ENCODE measurements around the gene CAPN12. TPM values are rescaled to one million over a fixed set of nuclear protein-coding genes. Genes with fewer than 3 reads are reported as not detected.

The CAPN12 gene
- total and polyA plus RNA-seq, 4 donors: 2.0 to 17.8 (median 6.0) TPM

- Histone ChIP-seq H3K9me3 (ENCODE audit: control insufficient read depth in 4 of 4, insufficient read depth in 3 of 4, low read length in 3 of 4) (no peaks in the 10 kb centered on the region), H3K9ac (ENCODE audit: insufficient read depth in 1 of 2, low read length in 2 of 2) (no peak overlapping the region), H3K36me3 (ENCODE audit: control insufficient read depth in 4 of 4, insufficient read depth in 4 of 4, low read length in 4 of 4) (peaks cover 2 to 85% (median 33%) of the 10 kb centered on the region in 4 donors), H3K4me3 (no peak overlapping the region), H3K4me1 (ENCODE audit: control insufficient read depth in 5 of 5, insufficient read depth in 5 of 5, low read length in 5 of 5) (peaks cover 0 to 27% (median 21%) of the 10 kb centered on the region in 5 donors), H3K27ac (ENCODE audit: low read depth in 1 of 2, low read length in 1 of 2) (peak overlapping the region; percentile 22 to 43), H3K27me3 (ENCODE audit: control insufficient read depth in 3 of 3, insufficient read depth in 3 of 3, low read length in 2 of 3) (no peaks in the 10 kb centered on the region)
- DNase-seq: peak; percentile 84 to 92 (median 84)
- no peak for ATAC-seq (ENCODE audit: insufficient read depth, low FRiP score)
- no peak for TF ChIP-seq CTCF (IDR thresholded peaks at IDR 0.05; ENCODE audit: control extremely low read depth, extremely low read depth)
- 75 to 90% methylated on average over 16 to 19 of the region's 19 CpGs for WGBS, 2 donors
Measured at GRCh38 chr19:38713227-38713649, 31.0 kb downstream of the CAPN12 start.

GRCh38 chr19:38712161-38712748, 32.0 kb downstream of the CAPN12 start:
- no peaks in the 10 kb centered on the region for H3K27me3 ChIP-seq (ENCODE audit: control insufficient read depth in 3 of 3, insufficient read depth in 3 of 3, low read length in 2 of 3)
- ATAC-seq (ENCODE audit: insufficient read depth, low FRiP score): no peak
- WGBS, 2 donors: 86 to 92% methylated on average over 15 of the region's 15 CpGs
- no peak overlapping the region for H3K4me3 ChIP-seq
- no peaks in the 10 kb centered on the region for H3K9me3 ChIP-seq (ENCODE audit: control insufficient read depth in 4 of 4, insufficient read depth in 3 of 4, low read length in 3 of 4)
- H3K4me1 ChIP-seq (ENCODE audit: control insufficient read depth in 5 of 5, insufficient read depth in 5 of 5, low read length in 5 of 5): peaks cover 0 to 27% (median 26%) of the 10 kb centered on the region in 5 donors
- TF ChIP-seq CTCF (IDR thresholded peaks at IDR 0.05; ENCODE audit: control extremely low read depth, extremely low read depth): no peak
- no peak for DNase-seq
- H3K36me3 ChIP-seq (ENCODE audit: control insufficient read depth in 4 of 4, insufficient read depth in 4 of 4, low read length in 4 of 4): peaks cover 2 to 86% (median 35%) of the 10 kb centered on the region in 4 donors
- peak overlapping the region; percentile 22 to 43 for H3K27ac ChIP-seq (ENCODE audit: low read depth in 1 of 2, low read length in 1 of 2)
- no peak overlapping the region for H3K9ac ChIP-seq (ENCODE audit: insufficient read depth in 1 of 2, low read length in 2 of 2)

GRCh38 chr19:38711726-38712153, 32.5 kb downstream of the CAPN12 start:
- TF ChIP-seq CTCF (IDR thresholded peaks at IDR 0.05; ENCODE audit: control extremely low read depth, extremely low read depth): no peak
- H3K9ac ChIP-seq (ENCODE audit: insufficient read depth in 1 of 2, low read length in 2 of 2): no peak overlapping the region

More at GRCh38 chr19:38711726-38712153, 32.5 kb downstream of the CAPN12 start:
- Histone ChIP-seq H3K4me1 (ENCODE audit: control insufficient read depth in 5 of 5, insufficient read depth in 5 of 5, low read length in 5 of 5) (peaks cover 0 to 30% (median 27%) of the 10 kb centered on the region in 5 donors), H3K36me3 (ENCODE audit: control insufficient read depth in 4 of 4, insufficient read depth in 4 of 4, low read length in 4 of 4) (peaks cover 2 to 85% (median 34%) of the 10 kb centered on the region in 4 donors), H3K27ac (ENCODE audit: low read depth in 1 of 2, low read length in 1 of 2) (peak overlapping the region; percentile 25 to 43), H3K27me3 (ENCODE audit: control insufficient read depth in 3 of 3, insufficient read depth in 3 of 3, low read length in 2 of 3) (no peaks in the 10 kb centered on the region), H3K4me3 (no peak overlapping the region), H3K9me3 (ENCODE audit: control insufficient read depth in 4 of 4, insufficient read depth in 3 of 4, low read length in 3 of 4) (no peaks in the 10 kb centered on the region)
- peak; percentile 61 to 74 (median 68) for DNase-seq
- ATAC-seq (ENCODE audit: insufficient read depth, low FRiP score): no peak
- 41 to 67% methylated on average over 12 of the region's 12 CpGs for WGBS, 2 donors

Measured in lung (tissue), 12 donors.